ENCODE data around the gene ADARB2.

DNA sequence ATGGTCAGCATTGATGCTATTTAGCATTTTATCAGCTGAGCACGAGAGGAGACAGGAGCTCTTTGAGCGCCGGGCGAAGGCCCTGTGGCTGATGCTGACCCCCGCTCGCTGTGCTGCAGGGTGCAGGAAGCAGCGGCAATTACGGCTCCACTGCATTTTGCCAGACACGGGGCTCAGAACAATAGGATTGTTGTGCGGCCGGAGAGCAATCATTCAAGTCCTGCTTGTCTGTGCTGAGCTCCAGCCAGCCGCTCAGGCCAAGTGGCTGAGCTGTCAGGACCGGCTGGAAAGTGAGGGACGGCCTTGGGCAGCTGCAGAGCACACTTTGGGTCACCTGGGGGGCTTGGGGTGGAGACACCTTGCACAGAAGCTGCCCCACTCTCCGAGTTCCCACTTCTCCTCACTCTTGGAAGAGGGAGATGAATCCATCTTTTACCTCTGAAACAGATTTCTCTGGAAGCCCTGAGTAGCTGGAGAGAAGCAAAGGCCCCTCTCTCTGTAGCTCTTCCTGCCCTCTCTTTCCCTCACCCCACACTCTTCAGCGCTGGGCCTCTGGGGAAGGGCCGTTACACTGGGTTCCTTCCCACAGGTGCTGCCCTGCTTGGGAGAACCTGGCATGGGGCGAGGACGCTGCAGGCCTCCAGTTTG lies 17.3 kb upstream of the ADARB2 start:
- TF ChIP-seq ZNF274 (IDR thresholded peaks at IDR 0.05; ENCODE audit: insufficient read depth, insufficient read length) (no peak), SIN3A (IDR thresholded peaks at IDR 0.05; ENCODE audit: low read depth, low read length) (no peak), CTCF (IDR thresholded peaks at IDR 0.05 in 2 of 3, conservative IDR thresholded peaks at IDR 0.05 in 1 of 3; ENCODE audit: control insufficient read depth in 2 of 3, extremely low read depth in 1 of 3, insufficient read depth in 1 of 3, low read depth in 3 of 3, low read length in 3 of 3) (no peak), LARP7 (IDR thresholded peaks at IDR 0.05) (no peak), MAX (IDR thresholded peaks at IDR 0.05; ENCODE audit: low read depth, low read length) (no peak), NFYB (IDR thresholded peaks at IDR 0.05; ENCODE audit: insufficient read depth, low read depth, low read length) (no peak)

All from GM12878 (cell line).